Hematopoietic multipotent progenitor cell (in vitro differentiated cells): Measurements from ENCODE around the gene FMNL2. TPM values are rescaled to one million over a fixed set of nuclear protein-coding genes. Genes with fewer than 3 reads are reported as not detected.

ENCODE experiments used
- DNase-seq, 3 donors: peaks; one replicate each; pipeline ENCODE4 v3.0.0-alpha.2; 2011 to 2015; ENCODE audit warnings: low read depth in 2 of 3, low spot score in 2 of 3
- total RNA-seq: library from RNA; depleted of rRNA; stranded (reverse); fragments of >200 nt; gene quantifications from one replicate; pipeline ENCODE4 v1.2.3, GENCODE V29; 2012

FMNL2 gene
- total RNA-seq, 1 donor, result 0.54 TPM

DNA sequence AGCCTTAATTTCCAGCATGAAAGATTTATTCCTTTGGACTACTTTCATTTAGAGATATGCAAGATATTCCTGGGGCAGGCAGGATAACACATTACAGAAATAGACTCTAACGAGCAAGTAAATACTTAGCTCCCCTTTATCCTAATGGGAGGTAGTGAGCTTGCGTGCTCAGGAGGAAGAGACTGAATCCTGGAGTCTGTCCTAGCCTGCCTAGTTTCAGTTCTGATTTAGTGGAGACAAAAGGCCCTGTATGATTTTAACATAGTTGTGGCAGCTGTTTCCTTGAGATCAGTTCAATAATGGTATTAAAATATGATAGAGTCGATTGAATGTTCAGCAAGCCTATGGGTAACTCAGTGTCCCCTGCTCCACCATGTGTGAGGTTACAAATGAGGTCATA is 109.5 kb downstream of the FMNL2 start:
- no peak for DNase-seq

GRCh38 chr2:152445375-152445774 is 110.4 kb downstream of the FMNL2 start:
- DNase-seq, result no peak

- no peak for DNase-seq
Observed at GRCh38 chr2:152445791-152446201, 110.8 kb downstream of the FMNL2 start.

DNA sequence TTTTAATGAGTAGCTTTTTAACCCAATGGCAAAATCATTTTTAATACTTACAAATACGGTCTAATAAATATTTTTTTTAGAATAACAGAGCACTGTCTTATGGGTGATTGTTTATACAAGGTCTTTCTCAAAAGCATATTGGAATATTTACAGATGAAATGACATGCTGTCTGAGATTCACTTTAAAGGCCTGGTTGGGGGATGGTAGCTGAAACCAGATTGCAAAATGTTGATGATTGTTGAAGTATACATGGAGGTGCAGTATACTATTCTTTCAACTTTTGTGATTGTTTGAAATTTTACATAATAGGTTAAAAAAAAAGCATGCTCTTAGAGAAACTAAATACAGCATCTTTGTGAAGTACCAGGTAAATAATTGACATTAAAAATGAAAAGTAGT is 111.2 kb downstream of the FMNL2 start:
- DNase-seq, result no peak

DNA sequence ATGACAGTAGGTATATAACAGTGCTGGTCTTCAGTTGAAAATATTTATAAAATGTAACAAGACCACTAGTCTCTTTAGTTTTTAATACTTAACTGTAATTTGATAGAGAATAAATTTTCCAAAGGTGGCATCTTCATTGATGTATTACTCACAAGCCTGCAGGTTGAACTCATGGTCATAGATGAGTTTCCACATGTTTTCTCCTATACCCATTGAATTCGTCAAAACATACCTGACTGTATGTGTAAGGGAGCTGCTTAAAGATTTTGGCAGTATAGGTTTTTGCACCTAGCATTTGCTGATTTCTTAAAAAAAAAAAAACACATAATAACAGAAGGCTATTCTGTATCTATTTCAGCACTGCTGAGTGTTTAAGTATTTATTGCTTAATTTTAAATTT is 112.9 kb downstream of the FMNL2 start:
- DNase-seq, result no peak

- no peak for DNase-seq
Observed at GRCh38 chr2:152448606-152449005, 113.6 kb downstream of the FMNL2 start.

DNA sequence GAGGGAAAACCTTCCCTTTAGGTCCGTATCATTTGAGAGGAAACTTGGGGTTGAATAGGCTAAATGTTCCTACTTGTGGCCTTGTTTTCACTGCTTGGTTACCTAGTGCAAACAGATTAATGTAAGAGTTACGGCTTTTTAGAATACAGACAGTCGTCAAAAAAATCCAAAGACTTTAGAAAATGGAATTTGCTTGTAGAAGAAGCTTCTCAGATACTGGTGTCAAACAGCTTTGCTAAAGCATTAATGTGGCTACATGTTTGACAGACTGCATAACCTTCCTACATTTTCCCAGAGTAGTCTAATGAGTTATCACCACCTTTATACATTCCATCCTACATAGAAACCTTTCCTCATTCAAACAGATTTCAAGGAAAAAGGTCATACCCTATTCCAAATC is 114.6 kb downstream of the FMNL2 start:
- DNase-seq, result no peak

DNA sequence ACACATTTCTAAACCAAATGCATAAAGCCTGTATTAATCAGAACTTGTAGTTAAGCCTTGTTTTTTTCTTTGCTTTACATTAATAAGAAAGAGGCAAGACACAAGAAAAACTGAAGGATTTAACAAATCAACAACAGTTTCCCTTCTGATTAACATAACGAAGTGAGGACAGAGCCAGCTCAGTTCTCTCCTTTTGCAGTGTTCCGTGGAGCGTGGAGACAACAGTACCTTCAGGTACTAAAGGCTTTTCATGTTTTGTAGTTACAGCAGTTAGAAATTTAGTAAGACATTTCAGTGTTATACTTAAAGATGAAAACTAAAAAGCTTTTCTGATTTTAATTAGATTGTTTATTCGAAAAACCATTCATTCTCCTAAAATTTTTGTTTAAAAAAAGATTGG is 115.2 kb downstream of the FMNL2 start:
- DNase-seq, result no peak

- DNase-seq, result no peak
Observed at GRCh38 chr2:152452256-152452973, 117.4 kb downstream of the FMNL2 start.

- no peak for DNase-seq
Observed at GRCh38 chr2:152453129-152453911, 118.3 kb downstream of the FMNL2 start.

- DNase-seq, result no peak
Observed at GRCh38 chr2:152454371-152454770, 119.4 kb downstream of the FMNL2 start.

DNA sequence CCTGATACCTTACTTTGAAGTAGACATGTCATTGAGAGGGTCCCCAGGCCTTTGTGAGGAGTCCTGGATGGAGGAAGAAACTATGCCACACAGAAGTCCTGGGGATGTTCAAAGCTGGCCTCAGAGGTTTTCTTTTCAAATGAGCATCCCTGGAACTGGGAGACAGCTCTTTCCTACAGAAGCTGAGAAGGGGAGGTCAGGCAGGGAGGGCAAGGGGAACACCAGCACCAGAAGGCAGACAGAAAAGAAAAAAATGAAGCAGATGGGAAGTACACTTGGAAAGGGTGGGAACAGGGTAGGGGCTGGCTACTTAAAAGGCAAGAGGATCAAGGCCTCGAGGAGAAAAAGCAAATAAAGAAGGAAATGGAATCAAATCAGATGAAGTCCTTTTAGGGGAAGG is 120.0 kb downstream of the FMNL2 start:
- no peak for DNase-seq

- no peak for DNase-seq
Observed at GRCh38 chr2:152455738-152456137, 120.8 kb downstream of the FMNL2 start.

GRCh38 chr2:152456262-152456661 is 121.3 kb downstream of the FMNL2 start:
- DNase-seq, result no peak

DNA sequence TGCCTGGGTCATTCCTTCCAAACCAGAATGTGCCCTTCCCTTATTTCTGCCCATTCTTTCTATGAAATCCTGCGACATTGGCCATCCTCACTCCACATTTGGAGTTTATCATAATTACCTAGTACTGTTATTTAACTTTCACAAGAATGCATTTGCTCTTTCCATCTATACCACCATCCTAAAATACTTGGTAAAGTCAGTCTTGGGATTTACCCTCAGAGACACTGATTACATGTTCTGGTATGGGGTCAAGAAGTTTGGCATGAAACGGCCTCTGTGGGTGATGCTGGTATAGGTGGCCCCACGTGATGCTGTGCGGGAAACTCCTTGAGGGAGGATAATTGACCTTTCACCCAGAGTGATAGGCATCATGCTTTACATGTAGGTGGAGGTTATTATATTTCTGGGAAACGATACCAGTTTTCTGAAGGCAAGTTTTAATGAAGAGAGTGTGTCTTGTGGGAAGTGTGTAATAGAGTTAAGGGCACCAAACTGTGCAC is 123.5 kb downstream of the FMNL2 start:
- no peak for DNase-seq

DNA sequence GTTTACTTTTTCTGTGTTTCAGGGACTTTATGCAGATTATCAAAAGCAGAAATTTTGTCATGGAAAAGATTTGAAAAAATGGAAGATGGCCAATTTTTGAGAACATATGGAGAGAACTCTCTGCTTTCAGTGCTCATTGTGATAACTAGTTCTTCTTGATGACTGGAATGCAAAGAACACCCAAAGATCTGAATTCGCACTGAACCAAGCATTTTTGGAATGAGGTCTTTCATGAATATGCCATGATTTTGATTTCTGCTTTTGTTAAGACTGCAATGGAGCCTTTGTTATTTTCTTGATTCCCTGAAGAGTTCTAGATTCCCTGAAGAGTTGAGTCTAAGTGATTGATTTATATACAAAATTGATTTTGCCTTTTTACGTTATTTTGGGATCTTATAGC is 124.1 kb downstream of the FMNL2 start:
- DNase-seq, result no peak

- no peak for DNase-seq
Observed at GRCh38 chr2:152460567-152460966, 125.6 kb downstream of the FMNL2 start.

- no peak for DNase-seq
Observed at GRCh38 chr2:152462120-152462519, 127.1 kb downstream of the FMNL2 start.

- DNase-seq, result no peak
Observed at GRCh38 chr2:152462779-152463178, 127.8 kb downstream of the FMNL2 start.

DNA sequence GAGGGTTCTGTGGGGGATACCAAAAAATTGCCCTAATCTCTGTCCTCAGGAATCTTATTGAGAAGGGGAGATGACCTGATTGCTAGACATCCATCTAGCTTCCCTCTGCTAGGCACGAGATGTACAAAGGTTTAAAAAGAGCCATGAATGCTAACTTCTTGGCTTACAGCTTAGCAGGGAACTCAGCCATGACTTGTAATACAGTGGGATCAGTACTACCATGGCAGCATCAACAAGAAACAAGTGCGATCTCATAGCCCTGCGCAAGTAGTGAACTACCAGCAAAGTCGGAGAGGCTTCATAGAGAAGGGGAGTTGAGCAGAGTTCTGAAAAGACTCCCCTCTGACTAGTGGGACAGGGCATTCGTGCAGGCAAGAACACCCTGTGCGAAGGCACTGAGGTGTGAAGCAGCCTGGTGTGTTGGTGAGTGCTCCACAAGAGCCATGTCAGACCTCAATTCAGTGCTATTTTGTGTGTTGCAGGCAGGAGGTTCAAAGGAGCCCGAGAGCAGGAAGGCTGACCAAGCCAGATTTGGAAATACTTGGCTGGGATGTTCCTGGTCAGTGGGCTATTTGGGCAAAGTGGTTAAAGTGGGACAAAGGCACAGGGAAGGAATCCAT is 130.0 kb downstream of the FMNL2 start:
- no peak for DNase-seq

GRCh38 chr2:152465541-152465940 is 130.6 kb downstream of the FMNL2 start:
- no peak for DNase-seq

DNA sequence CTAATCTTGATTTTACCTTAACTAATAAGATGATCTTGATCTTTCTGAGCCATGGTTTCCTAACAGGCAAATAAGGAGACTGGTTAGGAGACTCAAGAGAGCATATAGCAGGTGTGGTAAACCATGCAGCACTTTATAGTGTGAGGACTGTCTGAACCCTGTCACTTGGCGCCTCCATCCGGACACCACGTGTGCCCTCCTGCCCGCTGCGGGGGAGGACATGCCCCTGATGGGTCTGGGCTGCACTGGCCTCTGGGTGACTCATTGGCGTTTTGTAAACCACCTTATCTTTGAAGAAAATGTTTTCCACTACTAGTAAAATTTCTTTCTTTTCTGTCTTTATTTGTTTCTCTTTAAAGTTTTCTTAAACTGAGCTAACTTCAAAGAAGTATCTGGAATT is 131.1 kb downstream of the FMNL2 start:
- DNase-seq, result no peak
